HUDEP-2 (cell line): ENCODE data around the gene RPS6KC1.
"Not testable (repeated sequence)": the region's sequence is repeated elsewhere in the genome, so short reads cannot be mapped to it uniquely, and the experiment has no call there.

Experiments used
- DNase-seq, 76 experiments: peaks; one replicate each; lab custom pipeline; 2025; ENCODE audit not compliant: unreplicated experiment in 76 of 76; lab: John Stamatoyannopoulos, UW

Gene RPS6KC1

DNA sequence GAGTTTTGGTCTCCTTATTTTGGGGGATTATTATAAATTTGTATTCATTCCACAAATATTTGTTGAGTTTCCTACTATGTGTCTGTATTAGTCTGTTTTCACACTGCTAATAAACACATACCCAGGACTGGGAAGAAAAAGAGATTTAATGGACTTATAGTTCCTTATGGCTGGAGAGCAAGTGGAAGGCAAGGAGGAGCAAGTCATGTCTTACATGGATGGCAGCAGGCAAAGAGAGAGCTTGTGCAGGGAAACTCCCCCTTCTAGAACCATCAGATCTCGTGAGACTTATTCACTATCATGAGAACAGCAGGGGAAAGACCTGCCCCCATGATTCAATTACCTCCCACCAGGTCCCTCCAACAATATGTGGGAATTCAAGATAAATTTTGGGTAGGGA lies 267.4 kb downstream of the RPS6KC1 start:
- not testable (repeated sequence) for DNase-seq

DNA sequence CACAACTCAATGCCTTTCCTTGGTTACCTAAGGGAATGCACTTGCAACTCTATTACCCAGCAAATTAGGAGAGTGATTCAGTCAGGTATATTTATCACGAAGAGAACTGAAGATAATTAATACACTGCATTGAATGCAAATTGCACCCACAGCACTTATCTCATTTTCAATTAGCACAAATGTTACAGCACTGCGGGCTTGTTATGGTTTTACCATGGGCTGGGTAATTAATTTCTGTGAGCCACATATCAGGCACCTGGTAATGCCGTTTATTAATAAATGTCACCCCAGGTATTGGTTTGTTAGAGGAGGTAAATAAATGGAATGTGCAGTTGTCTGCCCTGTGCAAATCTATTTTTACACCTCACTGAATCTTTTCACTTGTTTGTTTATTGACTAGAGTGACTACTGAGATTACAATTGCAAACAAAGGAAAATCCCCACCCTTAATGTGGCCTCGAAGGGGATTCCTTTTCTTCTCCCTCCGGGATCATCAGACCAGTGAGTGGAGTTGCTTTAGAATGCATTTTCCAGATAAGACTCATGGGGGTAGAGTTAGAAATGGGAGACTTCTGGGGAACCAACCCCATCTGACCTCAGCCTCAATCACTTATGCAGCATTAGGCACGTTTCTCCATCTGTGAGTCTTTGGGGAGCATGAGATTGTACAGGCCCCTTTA lies 269.3 kb downstream of the RPS6KC1 start:
- DNase-seq = no peak
